HFFc6 (cell line): ENCODE measurements around the gene MDGA2. TPM values are rescaled to one million over a fixed set of nuclear protein-coding genes. Genes with fewer than 3 reads are reported as not detected.
"Not testable (repeated sequence)": the region's sequence is repeated elsewhere in the genome, so short reads cannot be mapped to it uniquely, and the experiment has no call there.

Source experiments
- DNase-seq: peaks from one replicate; pipeline ENCODE4 v3.0.0-alpha.2; 2018
- H3K27ac Mint-ChIP-seq: 2 replicates; pipeline ENCODE4 v1.8.0; 2020; ENCODE audit warnings: mild to moderate bottlenecking, mixed read lengths
- H3K27me3 Mint-ChIP-seq: 2 replicates; pipeline ENCODE4 v1.8.0; 2021; ENCODE audit warnings: mild to moderate bottlenecking, moderate library complexity, mixed read lengths; ENCODE audit not compliant: insufficient read depth
- H3K36me3 Mint-ChIP-seq: 2 replicates; pipeline ENCODE4 v1.8.0; 2021; ENCODE audit warnings: low read depth, mixed read lengths
- H3K4me1 Mint-ChIP-seq: 2 replicates; pipeline ENCODE4 v1.8.0; 2020; ENCODE audit warnings: low read depth, mixed read lengths
- H3K4me3 Mint-ChIP-seq: 2 replicates; pipeline ENCODE4 v1.8.0; 2020; ENCODE audit warnings: mild to moderate bottlenecking, moderate library complexity, mixed read lengths
- H3K9me3 Mint-ChIP-seq: 2 replicates; pipeline ENCODE4 v1.8.0; 2020; ENCODE audit warnings: mild to moderate bottlenecking, mixed read lengths
- total RNA-seq, 6 experiments: library from RNA; stranded (reverse); fragmentation: NEBNext Ultra II Directional; extraction: Animal tissue kit (Norgen Biotek cat#: 25700); gene quantifications; 2 replicates in 1 of 6; 3 replicates in 5 of 6; pipeline ENCODE4 v1.2.3, GENCODE V29; 2021
- TF ChIP-seq, protein P1 (sequence below): fragments of 200-600 bp; sonication (generic); IDR thresholded peaks from 2 replicates; pipeline ENCODE4 v1.5.0; 2021; ENCODE audit warnings: antibody characterized with exemption, mild to moderate bottlenecking

The MDGA2 gene
- total RNA-seq, 6 experiments from 2014 or later, result not detected

DNA sequence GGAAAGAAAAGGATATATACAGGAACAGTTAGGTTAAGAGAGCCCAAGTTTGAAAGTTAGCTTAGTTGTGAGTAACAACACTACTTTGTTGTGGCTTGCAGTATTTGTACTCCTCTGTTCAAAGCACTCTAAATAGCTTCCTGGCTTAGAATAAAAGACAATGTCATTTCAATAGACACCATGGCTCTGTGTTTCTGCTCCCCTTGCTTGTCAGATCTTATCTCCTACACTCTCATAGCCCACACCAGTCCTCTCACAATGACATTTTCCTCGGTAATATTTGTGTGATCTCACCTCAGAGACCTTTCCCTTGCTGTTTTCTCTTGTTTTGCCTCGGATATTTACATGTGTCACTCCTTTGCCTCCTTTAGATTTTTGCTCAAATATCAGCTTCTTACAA, 418.4 kb downstream of the MDGA2 start:
- H3K36me3 Mint-ChIP-seq, result peaks cover 4% of the 10 kb centered on the region; the same call in 1 of the 2 replicates
- no peaks in the 10 kb centered on the region; the same call in 1 of the 2 replicates for H3K27me3 Mint-ChIP-seq
- H3K27ac Mint-ChIP-seq, result no peak overlapping the region

DNA sequence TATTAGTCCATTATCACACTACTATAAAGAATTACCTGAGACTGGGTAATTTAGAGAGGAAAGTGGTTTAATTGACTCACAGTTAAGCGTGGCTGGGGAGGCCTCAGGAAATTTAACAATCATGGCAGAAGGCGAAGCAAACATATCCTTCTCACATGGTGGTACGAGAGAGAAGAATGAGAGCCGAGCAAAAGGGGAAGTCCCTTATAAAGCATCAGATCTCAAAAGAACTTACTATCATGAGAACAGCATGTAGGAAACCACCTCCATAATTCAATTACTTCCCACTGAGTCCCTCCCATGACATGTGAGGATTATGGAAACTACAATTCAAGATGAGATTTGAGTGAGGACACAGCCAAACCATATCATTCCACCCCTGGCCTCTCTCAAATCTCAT, 422.6 kb downstream of the MDGA2 start:
- Mint-ChIP-seq H3K4me3 (no peak overlapping the region), H3K4me1 (no peaks in the 10 kb centered on the region), H3K27ac (no peak overlapping the region), H3K27me3 (no peaks in the 10 kb centered on the region; the same call in 1 of the 2 replicates), H3K36me3 (no peaks in the 10 kb centered on the region), H3K9me3 (peaks cover 64% of the 10 kb centered on the region)
- TF ChIP-seq, protein P1, sequence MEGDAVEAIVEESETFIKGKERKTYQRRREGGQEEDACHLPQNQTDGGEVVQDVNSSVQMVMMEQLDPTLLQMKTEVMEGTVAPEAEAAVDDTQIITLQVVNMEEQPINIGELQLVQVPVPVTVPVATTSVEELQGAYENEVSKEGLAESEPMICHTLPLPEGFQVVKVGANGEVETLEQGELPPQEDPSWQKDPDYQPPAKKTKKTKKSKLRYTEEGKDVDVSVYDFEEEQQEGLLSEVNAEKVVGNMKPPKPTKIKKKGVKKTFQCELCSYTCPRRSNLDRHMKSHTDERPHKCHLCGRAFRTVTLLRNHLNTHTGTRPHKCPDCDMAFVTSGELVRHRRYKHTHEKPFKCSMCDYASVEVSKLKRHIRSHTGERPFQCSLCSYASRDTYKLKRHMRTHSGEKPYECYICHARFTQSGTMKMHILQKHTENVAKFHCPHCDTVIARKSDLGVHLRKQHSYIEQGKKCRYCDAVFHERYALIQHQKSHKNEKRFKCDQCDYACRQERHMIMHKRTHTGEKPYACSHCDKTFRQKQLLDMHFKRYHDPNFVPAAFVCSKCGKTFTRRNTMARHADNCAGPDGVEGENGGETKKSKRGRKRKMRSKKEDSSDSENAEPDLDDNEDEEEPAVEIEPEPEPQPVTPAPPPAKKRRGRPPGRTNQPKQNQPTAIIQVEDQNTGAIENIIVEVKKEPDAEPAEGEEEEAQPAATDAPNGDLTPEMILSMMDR, result no peak
- no peak for DNase-seq

More for the DNA sequence above, 418.4 kb downstream of the MDGA2 start:
- DNase-seq, result no peak
- TF ChIP-seq, protein P1, result no peak
- Mint-ChIP-seq H3K4me3 (no peak overlapping the region), H3K4me1 (no peaks in the 10 kb centered on the region), H3K9me3 (peaks cover 60% of the 10 kb centered on the region)

DNA sequence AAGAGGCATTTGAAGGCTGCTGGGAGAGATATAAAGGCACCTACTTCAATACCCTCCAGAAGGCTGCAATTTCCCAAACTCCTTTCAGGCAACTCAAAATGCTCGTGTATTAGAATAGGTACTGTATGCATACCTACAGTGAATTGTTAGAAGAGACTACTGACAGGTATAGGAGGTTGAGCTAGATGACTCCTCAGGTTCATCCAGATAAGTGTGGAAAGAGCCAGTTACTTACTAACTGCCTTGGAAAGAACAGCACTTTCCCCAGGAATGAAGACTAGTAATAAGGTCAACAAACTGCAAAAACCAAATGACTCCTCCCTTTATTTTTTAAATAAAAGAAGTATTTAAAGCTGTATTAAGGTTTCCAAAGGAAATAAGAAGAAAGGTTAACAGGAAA, 429.0 kb downstream of the MDGA2 start:
- Mint-ChIP-seq H3K9me3 (peaks cover 44% of the 10 kb centered on the region), H3K4me1 (no peaks in the 10 kb centered on the region)

DNA sequence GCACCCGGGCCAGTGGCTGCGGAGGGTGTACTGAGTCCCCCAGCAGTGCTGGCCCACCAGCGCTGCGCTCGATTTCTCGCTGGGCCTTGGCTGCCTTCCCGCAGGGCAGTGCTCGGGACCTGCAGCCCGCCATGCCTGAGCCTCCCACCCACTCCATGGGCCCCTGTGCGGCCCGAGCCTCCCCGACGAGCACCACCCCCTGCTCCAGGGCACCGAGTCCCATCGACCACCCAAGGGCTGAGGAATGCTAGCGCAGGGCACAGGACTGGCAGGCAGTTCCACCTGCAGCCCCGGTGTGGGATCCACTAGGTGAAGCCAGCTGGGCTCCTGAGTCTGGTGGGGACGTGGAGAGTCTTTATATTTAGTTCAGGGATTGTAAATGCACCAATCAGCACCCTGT, 432.8 kb downstream of the MDGA2 start:
- peaks cover 21% of the 10 kb centered on the region for H3K9me3 Mint-ChIP-seq
- H3K27me3 Mint-ChIP-seq, H3K36me3 Mint-ChIP-seq, H3K27ac Mint-ChIP-seq, DNase-seq, H3K4me3 Mint-ChIP-seq, H3K4me1 Mint-ChIP-seq: not testable (repeated sequence)

More for the DNA sequence above, 429.0 kb downstream of the MDGA2 start:
- no peak overlapping the region for H3K27ac Mint-ChIP-seq
- no peaks in the 10 kb centered on the region for H3K27me3 Mint-ChIP-seq
- no peak for DNase-seq
- TF ChIP-seq, protein P1, result no peak
- no peak overlapping the region for H3K4me3 Mint-ChIP-seq
- H3K36me3 Mint-ChIP-seq, result no peaks in the 10 kb centered on the region

DNA sequence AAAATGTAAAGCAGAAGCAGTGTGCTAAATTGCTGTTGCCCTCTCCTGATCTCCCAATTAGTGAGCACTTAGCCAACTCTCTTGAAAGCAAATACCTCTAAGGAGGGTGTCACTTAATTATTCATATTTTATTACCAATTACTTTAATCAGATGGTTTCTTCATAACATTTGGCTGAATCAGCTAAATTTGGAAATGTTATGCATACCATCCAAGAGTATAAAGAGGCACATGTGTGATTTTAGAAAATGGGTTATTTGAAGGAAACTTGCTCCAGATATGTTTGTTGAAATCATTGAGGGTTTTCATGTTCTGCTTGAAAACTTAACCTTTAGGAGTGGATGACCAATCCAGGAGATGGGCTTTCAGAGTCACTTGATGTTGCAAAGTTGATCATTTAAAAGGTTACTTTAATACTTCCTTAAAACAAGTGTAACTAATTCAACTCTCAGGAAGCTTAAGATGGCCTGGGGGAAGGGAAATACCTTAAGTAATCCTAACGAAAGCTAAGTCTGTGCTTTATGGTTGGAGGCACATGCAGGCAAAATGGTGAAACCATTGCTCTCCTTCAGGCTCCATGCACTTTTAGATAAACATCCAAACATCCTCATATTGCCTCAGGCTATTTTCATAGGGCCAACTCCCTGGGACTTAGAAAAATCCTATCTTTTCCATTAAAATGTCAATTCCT, 434.5 kb downstream of the MDGA2 start:
- Mint-ChIP-seq H3K4me1 (no peaks in the 10 kb centered on the region), H3K36me3 (no peaks in the 10 kb centered on the region), H3K27ac (no peak overlapping the region), H3K9me3 (peaks cover 21% of the 10 kb centered on the region), H3K4me3 (no peak overlapping the region), H3K27me3 (no peaks in the 10 kb centered on the region; the same call in 1 of the 2 replicates)
- TF ChIP-seq, protein P1, result no peak
- no peak for DNase-seq

DNA sequence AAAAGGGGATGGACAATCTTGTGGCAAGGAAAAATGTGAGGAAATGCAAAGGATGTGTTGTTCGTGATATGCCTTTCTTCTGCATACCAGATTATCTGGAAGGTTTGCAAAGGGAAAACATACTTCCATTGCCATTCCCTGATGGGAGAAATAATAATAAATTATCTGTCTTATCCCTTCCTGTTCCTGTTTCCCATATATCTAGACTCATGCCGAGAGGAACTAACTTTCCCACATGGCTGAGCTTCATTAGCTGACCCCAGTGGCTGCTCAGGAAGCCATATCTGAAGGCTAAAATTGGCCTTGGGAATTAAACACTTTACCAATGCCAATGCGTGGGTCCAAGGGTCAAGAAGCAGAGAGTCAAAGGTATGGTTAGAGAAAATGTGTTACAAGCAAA, 439.8 kb downstream of the MDGA2 start:
- no peak for DNase-seq
- TF ChIP-seq, protein P1, result no peak
- Mint-ChIP-seq H3K4me3 (no peak overlapping the region), H3K36me3 (no peaks in the 10 kb centered on the region), H3K4me1 (no peaks in the 10 kb centered on the region), H3K27ac (no peak overlapping the region), H3K9me3 (peaks cover 17% of the 10 kb centered on the region), H3K27me3 (no peaks in the 10 kb centered on the region; the same call in 1 of the 2 replicates)
